Caco-2 (cell line): ENCODE results near the gene SNRPD2. TPM values are rescaled to one million over a fixed set of nuclear protein-coding genes. Genes with fewer than 3 reads are reported as not detected.

Source experiments
- BruUV-seq: library from RNA; stranded (reverse); fragments of 400-500 nt; replicated peaks from 2 replicates; lab custom pipeline; 2021; lab: Mats Ljungman, UMichigan
- CTCF ChIA-PET: fragments of 300-600 bp; sonication (Branson Sonifier 250); formaldehyde crosslinking; loops from one replicate; lab custom pipeline; 2022; ENCODE audit warnings: antibody characterized with exemption; lab: Charles Lee
- POLR2A ChIA-PET: fragments of 300-600 bp; sonication (Branson Sonifier 250); formaldehyde crosslinking; loops from one replicate; lab custom pipeline; 2022; ENCODE audit warnings: antibody characterized with exemption; lab: Charles Lee
- DNase-seq, 2 experiments: peaks; one replicate each; pipeline versions ENCODE4 v3.0.0 to v3.0.0-alpha.2; 2020 to 2022
- H3K27me3 ChIP-seq: replicated peaks from 2 replicates; pipeline ENCODE4 v1.6.0; 2011; ENCODE audit warnings: low read length; ENCODE audit not compliant: control insufficient read depth, insufficient read depth
- H3K36me3 ChIP-seq: 2 replicates; pipeline ENCODE4 v1.5.1; 2011; ENCODE audit warnings: low read length; ENCODE audit not compliant: control insufficient read depth, insufficient read depth
- H3K4me1 ChIP-seq: fragments of 250-450 bp; sonication (Bioruptor Pico); 2 replicates; pipeline ENCODE4 v1.5.1; 2020; ENCODE audit warnings: mild to moderate bottlenecking
- H3K4me3 ChIP-seq: 2 replicates; pipeline ENCODE4 v1.5.1; 2011; ENCODE audit warnings: low read depth, mild to moderate bottlenecking, control low read depth, low read length
- H3K9me3 ChIP-seq: fragments of 250-450 bp; sonication (Bioruptor Pico); 2 replicates; pipeline ENCODE4 v1.5.1; 2020; ENCODE audit warnings: mild to moderate bottlenecking, moderate library complexity
- H3K27ac Mint-ChIP-seq: one replicate; pipeline ENCODE4 v1.8.0; 2022; ENCODE audit warnings: mixed read lengths; ENCODE audit not compliant: unreplicated experiment
- H3K27me3 Mint-ChIP-seq: one replicate; pipeline ENCODE4 v1.8.0; 2022; ENCODE audit warnings: mixed read lengths; ENCODE audit not compliant: insufficient read depth, unreplicated experiment
- H3K36me3 Mint-ChIP-seq: one replicate; pipeline ENCODE4 v1.8.0; 2022; ENCODE audit warnings: mild to moderate bottlenecking, mixed read lengths; ENCODE audit not compliant: insufficient read depth, unreplicated experiment
- H3K4me1 Mint-ChIP-seq: one replicate; pipeline ENCODE4 v1.8.0; 2022; ENCODE audit warnings: low read depth, mixed read lengths; ENCODE audit not compliant: unreplicated experiment
- H3K4me3 Mint-ChIP-seq: one replicate; pipeline ENCODE4 v1.8.0; 2022; ENCODE audit warnings: mild to moderate bottlenecking, moderate library complexity, mixed read lengths; ENCODE audit not compliant: unreplicated experiment
- H3K9me3 Mint-ChIP-seq: one replicate; pipeline ENCODE4 v1.8.0; 2022; ENCODE audit warnings: mixed read lengths; ENCODE audit not compliant: unreplicated experiment
- CTCF ChIP-seq, 2 experiments: fragments of 200-600 bp in 1 of 2; IDR thresholded peaks; 1 replicate in 1 of 2; 2 replicates in 1 of 2; pipeline versions ENCODE4 v1.5.1 to v1.8.0; 2011 to 2022; ENCODE audit warnings: antibody characterized with exemption in 1 of 2, control low read depth in 1 of 2, inconsistent platforms in 1 of 2, low read depth in 1 of 2, low read length in 1 of 2, mild to moderate bottlenecking in 1 of 2, moderate library complexity in 1 of 2; ENCODE audit not compliant: insufficient read depth in 1 of 2, severe bottlenecking in 1 of 2, unreplicated experiment in 1 of 2
- intact Hi-C: fragments of 100-400 bp; cut with micrococcal nuclease; formaldehyde crosslinking; loops from one replicate; pipeline ENCODE4 v1.10.0; 2022; ENCODE audit not compliant: unreplicated experiment
- total RNA-seq: library from RNA; stranded (reverse); gene quantifications from 2 replicates; pipeline ENCODE4 v1.2.3, GENCODE V29; 2022

Gene SNRPD2
- total RNA-seq, 1 experiment from 2014 or later: 579 TPM

- Histone ChIP-seq H3K36me3 (no peaks in the 10 kb centered on the region), H3K4me3 (peak overlapping the region; percentile 59), H3K27me3 (no peaks in the 10 kb centered on the region), H3K9me3 (no peaks in the 10 kb centered on the region), H3K4me1 (no peaks in the 10 kb centered on the region)
- TF ChIP-seq CTCF (IDR thresholded peaks at IDR 0.05; ENCODE audit: insufficient read depth in 1 of 2, low read depth in 1 of 2, low read length in 1 of 2, severe bottlenecking in 1 of 2, unreplicated experiment in 1 of 2): no peak
- peaks cover 8% of the 10 kb centered on the region for H3K4me1 Mint-ChIP-seq
- intact Hi-C loops: no loop called here
- POLR2A ChIA-PET: interaction anchor here (1.4 kb wide), 1 partner anchor 9 kb away, joined by 12 read pairs; no protein-coding TSS in a partner anchor
- CTCF ChIA-PET: interaction anchor here (0.5 to 2.7 kb wide), 8 partner anchors 8 to 190 kb away, joined by 3 to 18 read pairs (median 6); partner anchors contain the start of genes QPCTL and SNRPD2
- no TSS peak for BruUV-seq
- H3K27ac Mint-ChIP-seq: no peak overlapping the region
- peak overlapping the region; percentile 85 for H3K4me3 Mint-ChIP-seq
- no peak for DNase-seq
- H3K9me3 Mint-ChIP-seq: no peaks in the 10 kb centered on the region
- H3K27me3 Mint-ChIP-seq: no peaks in the 10 kb centered on the region
- peaks cover 11% of the 10 kb centered on the region for H3K36me3 Mint-ChIP-seq
These were observed 23.3 kb downstream of the SNRPD2 start for GRCh38 chr19:45668342-45668871.

- peak; percentile 73 to 76 for DNase-seq
- no peaks in the 10 kb centered on the region for H3K9me3 ChIP-seq
- no peaks in the 10 kb centered on the region for H3K27me3 ChIP-seq
- H3K36me3 ChIP-seq: no peaks in the 10 kb centered on the region
- Mint-ChIP-seq H3K4me3 (peak within 1 kb of the TSS; percentile 85), H3K9me3 (no peaks in the 10 kb centered on the region), H3K36me3 (peaks cover 11% of the 10 kb centered on the region), H3K4me1 (peaks cover 8% of the 10 kb centered on the region), H3K27me3 (no peaks in the 10 kb centered on the region), H3K27ac (peak within 1 kb of the TSS; percentile 56)
- no TSS peak for BruUV-seq
- CTCF ChIA-PET: interaction anchor here (0.5 to 2.7 kb wide), 6 partner anchors 8 to 49 kb away, joined by 4 to 14 read pairs (median 8); partner anchors contain the start of genes QPCTL and SNRPD2
- intact Hi-C loops: no loop called here
- POLR2A ChIA-PET: interaction anchor here (0.7 to 0.9 kb wide), 2 partner anchors 10 to 12 kb away, joined by 3 to 9 read pairs; no protein-coding TSS in a partner anchor
- peak within 1 kb of the TSS; percentile 59 for H3K4me3 ChIP-seq
- no peak for TF ChIP-seq CTCF (IDR thresholded peaks at IDR 0.05; ENCODE audit: insufficient read depth in 1 of 2, low read depth in 1 of 2, low read length in 1 of 2, severe bottlenecking in 1 of 2, unreplicated experiment in 1 of 2)
- H3K4me1 ChIP-seq: no peaks in the 10 kb centered on the region
These were observed 24.0 kb downstream of the SNRPD2 start, which contains the start of gene GIPR for GRCh38 chr19:45667620-45668341. Gene GIPR (plus strand): TSS chr19:45668221. CDS start chr19:45669521, 1,300 bp downstream.

GRCh38 chr19:45664575-45664974, 27.2 kb downstream of the SNRPD2 start:
- Mint-ChIP-seq H3K36me3 (no peaks in the 10 kb centered on the region), H3K27ac (no peak overlapping the region), H3K4me3 (no peak overlapping the region), H3K9me3 (no peaks in the 10 kb centered on the region), H3K27me3 (no peaks in the 10 kb centered on the region), H3K4me1 (peaks cover 16% of the 10 kb centered on the region)
- no peak for DNase-seq
- ChIA-PET POLR2A (no interaction called here), CTCF (no interaction called here)
- Histone ChIP-seq H3K27me3 (no peaks in the 10 kb centered on the region), H3K4me3 (no peak overlapping the region), H3K4me1 (no peaks in the 10 kb centered on the region), H3K36me3 (no peaks in the 10 kb centered on the region), H3K9me3 (no peaks in the 10 kb centered on the region)
- intact Hi-C loops: no loop called here
- no TSS peak for BruUV-seq
- TF ChIP-seq CTCF (IDR thresholded peaks at IDR 0.05; ENCODE audit: insufficient read depth in 1 of 2, low read depth in 1 of 2, low read length in 1 of 2, severe bottlenecking in 1 of 2, unreplicated experiment in 1 of 2): no peak
